ENCODE data around the gene TSPAN15. TPM values are rescaled to one million over a fixed set of nuclear protein-coding genes. Genes with fewer than 3 reads are reported as not detected.
A peak's percentile ranks its signal among the peaks of the same experiment; 100 is the strongest.

Gene TSPAN15
- total and polyA plus RNA-seq, 2 experiments from 2014 or later, result 6.6 to 10.1 TPM

DNA sequence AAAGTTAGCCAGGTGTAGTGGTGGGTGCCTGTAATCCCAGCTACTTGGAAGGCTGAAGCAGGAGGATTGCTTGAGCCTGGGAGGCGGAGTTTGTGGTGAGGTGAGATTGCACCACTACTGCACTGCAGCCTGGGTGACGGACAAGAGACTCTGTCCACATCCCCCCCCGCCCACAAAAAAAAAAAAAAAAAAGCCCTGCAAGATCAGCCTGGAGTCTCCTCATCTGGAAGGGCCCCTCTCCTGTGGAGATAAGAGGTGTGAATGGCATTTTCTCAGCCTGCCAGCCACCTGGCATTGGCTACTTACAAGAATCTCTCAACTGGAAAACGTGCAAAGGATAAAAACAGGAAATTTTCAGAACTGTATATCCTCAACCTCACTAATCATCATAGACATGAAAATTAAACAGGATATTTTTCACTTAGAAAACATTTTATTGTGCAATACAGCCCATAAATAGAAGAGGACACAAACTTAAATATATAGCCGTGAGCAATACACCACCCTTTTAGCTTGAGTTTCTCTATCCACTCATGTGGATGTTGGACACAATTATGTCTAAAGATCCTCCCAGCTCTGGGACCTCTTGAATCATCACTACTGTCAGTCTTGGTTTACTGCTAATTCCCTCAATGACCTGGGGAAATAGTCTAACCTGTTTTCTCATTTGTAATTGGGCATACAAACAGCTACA, 11.3 kb upstream of the TSPAN15 start:
- peak overlapping the region; percentile 38; the same call in 1 of the 2 replicates for H2AFZ ChIP-seq

More for the DNA sequence above, 11.3 kb upstream of the TSPAN15 start:
- H3K4me2 ChIP-seq, result no peak overlapping the region
- no peaks in the 10 kb centered on the region for H3K36me3 ChIP-seq (ENCODE audit: insufficient read depth)
- H3K4me1 ChIP-seq (ENCODE audit: insufficient read depth), result peaks cover 5% of the 10 kb centered on the region
- no peaks in the 10 kb centered on the region for H3K27me3 ChIP-seq (ENCODE audit: insufficient read depth)
- TF ChIP-seq, protein P1, sequence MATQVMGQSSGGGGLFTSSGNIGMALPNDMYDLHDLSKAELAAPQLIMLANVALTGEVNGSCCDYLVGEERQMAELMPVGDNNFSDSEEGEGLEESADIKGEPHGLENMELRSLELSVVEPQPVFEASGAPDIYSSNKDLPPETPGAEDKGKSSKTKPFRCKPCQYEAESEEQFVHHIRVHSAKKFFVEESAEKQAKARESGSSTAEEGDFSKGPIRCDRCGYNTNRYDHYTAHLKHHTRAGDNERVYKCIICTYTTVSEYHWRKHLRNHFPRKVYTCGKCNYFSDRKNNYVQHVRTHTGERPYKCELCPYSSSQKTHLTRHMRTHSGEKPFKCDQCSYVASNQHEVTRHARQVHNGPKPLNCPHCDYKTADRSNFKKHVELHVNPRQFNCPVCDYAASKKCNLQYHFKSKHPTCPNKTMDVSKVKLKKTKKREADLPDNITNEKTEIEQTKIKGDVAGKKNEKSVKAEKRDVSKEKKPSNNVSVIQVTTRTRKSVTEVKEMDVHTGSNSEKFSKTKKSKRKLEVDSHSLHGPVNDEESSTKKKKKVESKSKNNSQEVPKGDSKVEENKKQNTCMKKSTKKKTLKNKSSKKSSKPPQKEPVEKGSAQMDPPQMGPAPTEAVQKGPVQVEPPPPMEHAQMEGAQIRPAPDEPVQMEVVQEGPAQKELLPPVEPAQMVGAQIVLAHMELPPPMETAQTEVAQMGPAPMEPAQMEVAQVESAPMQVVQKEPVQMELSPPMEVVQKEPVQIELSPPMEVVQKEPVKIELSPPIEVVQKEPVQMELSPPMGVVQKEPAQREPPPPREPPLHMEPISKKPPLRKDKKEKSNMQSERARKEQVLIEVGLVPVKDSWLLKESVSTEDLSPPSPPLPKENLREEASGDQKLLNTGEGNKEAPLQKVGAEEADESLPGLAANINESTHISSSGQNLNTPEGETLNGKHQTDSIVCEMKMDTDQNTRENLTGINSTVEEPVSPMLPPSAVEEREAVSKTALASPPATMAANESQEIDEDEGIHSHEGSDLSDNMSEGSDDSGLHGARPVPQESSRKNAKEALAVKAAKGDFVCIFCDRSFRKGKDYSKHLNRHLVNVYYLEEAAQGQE (IDR thresholded peaks at IDR 0.05; ENCODE audit: unreplicated experiment), result no peak
- TF ChIP-seq, protein P2, sequence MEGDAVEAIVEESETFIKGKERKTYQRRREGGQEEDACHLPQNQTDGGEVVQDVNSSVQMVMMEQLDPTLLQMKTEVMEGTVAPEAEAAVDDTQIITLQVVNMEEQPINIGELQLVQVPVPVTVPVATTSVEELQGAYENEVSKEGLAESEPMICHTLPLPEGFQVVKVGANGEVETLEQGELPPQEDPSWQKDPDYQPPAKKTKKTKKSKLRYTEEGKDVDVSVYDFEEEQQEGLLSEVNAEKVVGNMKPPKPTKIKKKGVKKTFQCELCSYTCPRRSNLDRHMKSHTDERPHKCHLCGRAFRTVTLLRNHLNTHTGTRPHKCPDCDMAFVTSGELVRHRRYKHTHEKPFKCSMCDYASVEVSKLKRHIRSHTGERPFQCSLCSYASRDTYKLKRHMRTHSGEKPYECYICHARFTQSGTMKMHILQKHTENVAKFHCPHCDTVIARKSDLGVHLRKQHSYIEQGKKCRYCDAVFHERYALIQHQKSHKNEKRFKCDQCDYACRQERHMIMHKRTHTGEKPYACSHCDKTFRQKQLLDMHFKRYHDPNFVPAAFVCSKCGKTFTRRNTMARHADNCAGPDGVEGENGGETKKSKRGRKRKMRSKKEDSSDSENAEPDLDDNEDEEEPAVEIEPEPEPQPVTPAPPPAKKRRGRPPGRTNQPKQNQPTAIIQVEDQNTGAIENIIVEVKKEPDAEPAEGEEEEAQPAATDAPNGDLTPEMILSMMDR (conservative IDR thresholded peaks at IDR 0.05; ENCODE audit: low read depth in 2 of 2), result no peak
- TF ChIP-seq, protein P3, sequence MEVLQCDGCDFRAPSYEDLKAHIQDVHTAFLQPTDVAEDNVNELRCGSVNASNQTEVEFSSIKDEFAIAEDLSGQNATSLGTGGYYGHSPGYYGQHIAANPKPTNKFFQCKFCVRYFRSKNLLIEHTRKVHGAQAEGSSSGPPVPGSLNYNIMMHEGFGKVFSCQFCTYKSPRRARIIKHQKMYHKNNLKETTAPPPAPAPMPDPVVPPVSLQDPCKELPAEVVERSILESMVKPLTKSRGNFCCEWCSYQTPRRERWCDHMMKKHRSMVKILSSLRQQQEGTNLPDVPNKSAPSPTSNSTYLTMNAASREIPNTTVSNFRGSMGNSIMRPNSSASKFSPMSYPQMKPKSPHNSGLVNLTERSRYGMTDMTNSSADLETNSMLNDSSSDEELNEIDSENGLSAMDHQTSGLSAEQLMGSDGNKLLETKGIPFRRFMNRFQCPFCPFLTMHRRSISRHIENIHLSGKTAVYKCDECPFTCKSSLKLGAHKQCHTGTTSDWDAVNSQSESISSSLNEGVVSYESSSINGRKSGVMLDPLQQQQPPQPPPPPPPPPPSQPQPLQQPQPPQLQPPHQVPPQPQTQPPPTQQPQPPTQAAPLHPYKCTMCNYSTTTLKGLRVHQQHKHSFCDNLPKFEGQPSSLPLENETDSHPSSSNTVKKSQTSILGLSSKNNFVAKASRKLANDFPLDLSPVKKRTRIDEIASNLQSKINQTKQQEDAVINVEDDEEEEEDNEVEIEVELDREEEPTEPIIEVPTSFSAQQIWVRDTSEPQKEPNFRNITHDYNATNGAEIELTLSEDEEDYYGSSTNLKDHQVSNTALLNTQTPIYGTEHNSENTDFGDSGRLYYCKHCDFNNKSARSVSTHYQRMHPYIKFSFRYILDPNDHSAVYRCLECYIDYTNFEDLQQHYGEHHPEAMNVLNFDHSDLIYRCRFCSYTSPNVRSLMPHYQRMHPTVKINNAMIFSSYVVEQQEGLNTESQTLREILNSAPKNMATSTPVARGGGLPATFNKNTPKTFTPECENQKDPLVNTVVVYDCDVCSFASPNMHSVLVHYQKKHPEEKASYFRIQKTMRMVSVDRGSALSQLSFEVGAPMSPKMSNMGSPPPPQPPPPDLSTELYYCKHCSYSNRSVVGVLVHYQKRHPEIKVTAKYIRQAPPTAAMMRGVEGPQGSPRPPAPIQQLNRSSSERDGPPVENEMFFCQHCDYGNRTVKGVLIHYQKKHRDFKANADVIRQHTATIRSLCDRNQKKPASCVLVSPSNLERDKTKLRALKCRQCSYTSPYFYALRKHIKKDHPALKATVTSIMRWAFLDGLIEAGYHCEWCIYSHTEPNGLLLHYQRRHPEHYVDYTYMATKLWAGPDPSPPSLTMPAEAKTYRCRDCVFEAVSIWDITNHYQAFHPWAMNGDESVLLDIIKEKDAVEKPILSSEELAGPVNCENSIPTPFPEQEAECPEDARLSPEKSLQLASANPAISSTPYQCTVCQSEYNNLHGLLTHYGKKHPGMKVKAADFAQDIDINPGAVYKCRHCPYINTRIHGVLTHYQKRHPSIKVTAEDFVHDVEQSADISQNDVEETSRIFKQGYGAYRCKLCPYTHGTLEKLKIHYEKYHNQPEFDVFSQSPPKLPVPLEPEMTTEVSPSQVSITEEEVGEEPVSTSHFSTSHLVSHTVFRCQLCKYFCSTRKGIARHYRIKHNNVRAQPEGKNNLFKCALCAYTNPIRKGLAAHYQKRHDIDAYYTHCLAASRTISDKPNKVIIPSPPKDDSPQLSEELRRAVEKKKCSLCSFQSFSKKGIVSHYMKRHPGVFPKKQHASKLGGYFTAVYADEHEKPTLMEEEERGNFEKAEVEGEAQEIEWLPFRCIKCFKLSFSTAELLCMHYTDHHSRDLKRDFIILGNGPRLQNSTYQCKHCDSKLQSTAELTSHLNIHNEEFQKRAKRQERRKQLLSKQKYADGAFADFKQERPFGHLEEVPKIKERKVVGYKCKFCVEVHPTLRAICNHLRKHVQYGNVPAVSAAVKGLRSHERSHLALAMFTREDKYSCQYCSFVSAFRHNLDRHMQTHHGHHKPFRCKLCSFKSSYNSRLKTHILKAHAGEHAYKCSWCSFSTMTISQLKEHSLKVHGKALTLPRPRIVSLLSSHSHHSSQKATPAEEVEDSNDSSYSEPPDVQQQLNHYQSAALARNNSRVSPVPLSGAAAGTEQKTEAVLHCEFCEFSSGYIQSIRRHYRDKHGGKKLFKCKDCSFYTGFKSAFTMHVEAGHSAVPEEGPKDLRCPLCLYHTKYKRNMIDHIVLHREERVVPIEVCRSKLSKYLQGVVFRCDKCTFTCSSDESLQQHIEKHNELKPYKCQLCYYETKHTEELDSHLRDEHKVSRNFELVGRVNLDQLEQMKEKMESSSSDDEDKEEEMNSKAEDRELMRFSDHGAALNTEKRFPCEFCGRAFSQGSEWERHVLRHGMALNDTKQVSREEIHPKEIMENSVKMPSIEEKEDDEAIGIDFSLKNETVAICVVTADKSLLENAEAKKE (CRISPR knock-in tag; IDR thresholded peaks at IDR 0.05), result no peak
- TF ChIP-seq EZH2 (IDR thresholded peaks at IDR 0.05; ENCODE audit: low read depth, unreplicated experiment) (no peak), ZNF114 (CRISPR knock-in tag; IDR thresholded peaks at IDR 0.05) (no peak), NANOG (IDR thresholded peaks at IDR 0.05; ENCODE audit: borderline replicate concordance) (no peak), POLR2AphosphoS5 (IDR thresholded peaks at IDR 0.05; ENCODE audit: low read depth) (no peak), JUNB (IDR thresholded peaks at IDR 0.05; ENCODE audit: unreplicated experiment) (no peak), CREB1 (CRISPR knock-in tag; IDR thresholded peaks at IDR 0.05; ENCODE audit: low read depth) (no peak), ZNF331 (CRISPR knock-in tag; IDR thresholded peaks at IDR 0.05; ENCODE audit: low read depth) (no peak), EZH2phosphoT487 (IDR thresholded peaks at IDR 0.05; ENCODE audit: unreplicated experiment) (no peak), STAT1 (IDR thresholded peaks at IDR 0.05; ENCODE audit: unreplicated experiment) (no peak)
- TF ChIP-seq, protein P4, sequence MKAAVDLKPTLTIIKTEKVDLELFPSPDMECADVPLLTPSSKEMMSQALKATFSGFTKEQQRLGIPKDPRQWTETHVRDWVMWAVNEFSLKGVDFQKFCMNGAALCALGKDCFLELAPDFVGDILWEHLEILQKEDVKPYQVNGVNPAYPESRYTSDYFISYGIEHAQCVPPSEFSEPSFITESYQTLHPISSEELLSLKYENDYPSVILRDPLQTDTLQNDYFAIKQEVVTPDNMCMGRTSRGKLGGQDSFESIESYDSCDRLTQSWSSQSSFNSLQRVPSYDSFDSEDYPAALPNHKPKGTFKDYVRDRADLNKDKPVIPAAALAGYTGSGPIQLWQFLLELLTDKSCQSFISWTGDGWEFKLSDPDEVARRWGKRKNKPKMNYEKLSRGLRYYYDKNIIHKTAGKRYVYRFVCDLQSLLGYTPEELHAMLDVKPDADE (IDR thresholded peaks at IDR 0.05), result no peak
- ATAC-seq (peak; percentile 65), DNase-seq (ENCODE audit: low spot score) (peak; percentile 29)
- peaks cover 7% of the 10 kb centered on the region for H3K9me3 Mint-ChIP-seq
- H3K27ac Mint-ChIP-seq, result no peak overlapping the region
- no peaks in the 10 kb centered on the region for H3K9me2 ChIP-seq (ENCODE audit: insufficient read depth)
- no peaks in the 10 kb centered on the region for H3F3A ChIP-seq (replicated peaks; ENCODE audit: low read depth)
- no peak overlapping the region for H3K4me3 Mint-ChIP-seq
- H4K20me1 ChIP-seq (replicated peaks; ENCODE audit: insufficient read depth), result no peaks in the 10 kb centered on the region; the same call in 1 of the 2 replicates
- H3K4me3 ChIP-seq, result no peak overlapping the region
- no peaks in the 10 kb centered on the region for H3K79me2 ChIP-seq (replicated peaks; ENCODE audit: insufficient read depth)
- no peak overlapping the region for H3K27ac ChIP-seq (ENCODE audit: low read depth)
- peaks cover 11% of the 10 kb centered on the region for H3K4me1 Mint-ChIP-seq
- peaks cover 18% of the 10 kb centered on the region for H3K27me3 Mint-ChIP-seq (ENCODE audit: insufficient read depth, low read depth, poor library complexity)
- H3K36me3 Mint-ChIP-seq (ENCODE audit: low read depth), result no peaks in the 10 kb centered on the region; the same call in 1 of the 3 replicates

Data from GM23338 (cell line).